A673 (cell line): Measurements from ENCODE around the gene CCDC63. TPM values are rescaled to one million over a fixed set of nuclear protein-coding genes. Genes with fewer than 3 reads are reported as not detected.

Experiments
- BruUV-seq: library from RNA; stranded (reverse); fragments of 400-500 nt; replicated peaks from 2 replicates; lab custom pipeline; 2021; lab: Mats Ljungman, UMichigan
- CTCF ChIA-PET: fragments of 300-600 bp; sonication (Branson Sonifier 250); formaldehyde crosslinking; loops from one replicate; lab custom pipeline; 2022; ENCODE audit warnings: antibody characterized with exemption; lab: Charles Lee
- POLR2A ChIA-PET: fragments of 300-600 bp; sonication (Branson Sonifier 250); formaldehyde crosslinking; loops from one replicate; lab custom pipeline; 2022; ENCODE audit warnings: antibody characterized with exemption; ENCODE audit not compliant: low non-redundant PET; lab: Charles Lee
- DNase-seq: peaks from one replicate; pipeline ENCODE4 v3.0.0-alpha.2; 2015; ENCODE audit warnings: low spot score
- H3K27ac ChIP-seq: fragments of 200-600 bp; sonication (generic); 2 replicates; pipeline ENCODE4 v1.5.1; 2016; ENCODE audit warnings: mixed run types, low read depth, mild to moderate bottlenecking, mixed read lengths, antibody characterized with exemption, low read length; ENCODE audit not compliant: poor library complexity, severe bottlenecking
- H3K27me3 ChIP-seq: fragments of 200-600 bp; sonication (generic); replicated peaks from 2 replicates; pipeline ENCODE4 v1.6.1; 2017; ENCODE audit warnings: mixed run types, low read depth, mild to moderate bottlenecking, mixed read lengths, antibody characterized with exemption, low read length; ENCODE audit not compliant: insufficient read depth, poor library complexity
- H3K36me3 ChIP-seq: fragments of 200-600 bp; sonication (generic); 2 replicates; pipeline ENCODE4 v1.6.1; 2016; ENCODE audit warnings: mixed run types, mild to moderate bottlenecking, mixed read lengths, antibody characterized with exemption, low read length; ENCODE audit not compliant: insufficient read depth, poor library complexity, severe bottlenecking
- H3K4me1 ChIP-seq: fragments of 200-600 bp; sonication (generic); 2 replicates; pipeline ENCODE4 v1.6.1; 2017; ENCODE audit warnings: mixed run types, mild to moderate bottlenecking, mixed read lengths, antibody characterized with exemption, low read length; ENCODE audit not compliant: insufficient read depth, poor library complexity, severe bottlenecking
- H3K4me3 ChIP-seq: fragments of 200-600 bp; sonication (generic); 2 replicates; pipeline ENCODE4 v1.5.1; 2016; ENCODE audit warnings: low read depth, mixed run types, mild to moderate bottlenecking, mixed read lengths, low read length; ENCODE audit not compliant: poor library complexity, severe bottlenecking
- H3K9me3 ChIP-seq: fragments of 200-600 bp; sonication (generic); 2 replicates; pipeline ENCODE4 v1.6.1; 2016; ENCODE audit warnings: mixed run types, low read depth, mild to moderate bottlenecking, mixed read lengths, antibody characterized with exemption, low read length; ENCODE audit not compliant: poor library complexity, severe bottlenecking
- CTCF ChIP-seq: fragments of 300-800, 200-600 bp; sonication (generic); conservative IDR thresholded peaks from 2 replicates; pipeline ENCODE4 v1.5.1; 2017; ENCODE audit warnings: low read depth, mild to moderate bottlenecking, antibody characterized with exemption, low read length, moderate library complexity, mixed read lengths
- EZH2 ChIP-seq: fragments of 200-600 bp; sonication (generic); IDR thresholded peaks from 2 replicates; pipeline ENCODE4 v1.6.1; 2017; ENCODE audit warnings: borderline replicate concordance, low read depth, mild to moderate bottlenecking, mixed read lengths, antibody characterized with exemption, low read length; ENCODE audit not compliant: poor library complexity, severe bottlenecking
- intact Hi-C: fragments of 100-400 bp; cut with micrococcal nuclease; formaldehyde crosslinking; loops from one replicate; pipeline ENCODE4 v1.10.0; 2022; ENCODE audit not compliant: unreplicated experiment
- total RNA-seq: library from RNA; stranded (reverse); gene quantifications from 2 replicates; pipeline ENCODE4 v1.2.3, GENCODE V29; 2021

The CCDC63 gene
- total RNA-seq, 1 experiment from 2014 or later: 0.24 TPM

GRCh38 chr12:110826592-110827200, 20.1 kb upstream of the CCDC63 start:
- H3K27me3 ChIP-seq: no peaks in the 10 kb centered on the region
- TF ChIP-seq EZH2: no peak
- peak; percentile 98 for TF ChIP-seq CTCF
- DNase-seq: peak; percentile 94
- ChIA-PET POLR2A (interaction anchor here (0.9 kb wide), 1 partner anchor 61 kb away, joined by 4 read pairs; no protein-coding TSS in a partner anchor), CTCF (interaction anchor here (0.6 to 2.7 kb wide), 4 partner anchors 16 to 122 kb away, joined by 3 to 9 read pairs (median 4); no protein-coding TSS in a partner anchor)
- intact Hi-C loops: loop anchor here (1.0 to 5.0 kb wide), 3 partner anchors 62 to 214 kb away; partner anchors contain the start of genes PPP1CC and TCTN1
- no peaks in the 10 kb centered on the region for H3K9me3 ChIP-seq
- H3K27ac ChIP-seq: no peak overlapping the region
- no TSS peak for BruUV-seq
- H3K36me3 ChIP-seq: no peaks in the 10 kb centered on the region
- peak overlapping the region; percentile 8 for H3K4me3 ChIP-seq
- H3K4me1 ChIP-seq: peaks cover 4% of the 10 kb centered on the region

- Histone ChIP-seq H3K27me3 (no peaks in the 10 kb centered on the region), H3K36me3 (no peaks in the 10 kb centered on the region), H3K4me1 (peaks cover 4% of the 10 kb centered on the region), H3K27ac (no peak overlapping the region), H3K9me3 (no peaks in the 10 kb centered on the region), H3K4me3 (no peak overlapping the region)
- no peak for DNase-seq
- POLR2A ChIA-PET: no interaction called here
- BruUV-seq: no TSS peak
- intact Hi-C loops: loop anchor here (5.0 kb wide), 1 partner anchor 217 kb away; the partner anchor contains the start of gene TCTN1
- CTCF ChIA-PET: interaction anchor here (2.7 kb wide), 1 partner anchor 59 kb away, joined by 9 read pairs; no protein-coding TSS in a partner anchor
- TF ChIP-seq EZH2 (no peak), CTCF (no peak)
These were observed 17.5 kb upstream of the CCDC63 start for GRCh38 chr12:110829308-110829707.

GRCh38 chr12:110836291-110836690, 10.5 kb upstream of the CCDC63 start:
- ChIA-PET CTCF (interaction anchor here (0.7 kb wide), 1 partner anchor 8 kb away, joined by 7 read pairs; no protein-coding TSS in a partner anchor), POLR2A (no interaction called here)
- H3K36me3 ChIP-seq: no peaks in the 10 kb centered on the region
- intact Hi-C loops: no loop called here
- no peaks in the 10 kb centered on the region for H3K4me1 ChIP-seq
- TF ChIP-seq EZH2 (no peak), CTCF (no peak)
- H3K4me3 ChIP-seq: no peak overlapping the region
- DNase-seq: no peak
- H3K9me3 ChIP-seq: no peaks in the 10 kb centered on the region
- no peaks in the 10 kb centered on the region for H3K27me3 ChIP-seq
- no TSS peak for BruUV-seq
- H3K27ac ChIP-seq: no peak overlapping the region
